Omental fat pad (tissue), 4 donors: ENCODE data around the gene LRRC28. TPM values are rescaled to one million over a fixed set of nuclear protein-coding genes. Genes with fewer than 3 reads are reported as not detected.

Source experiments
- ATAC-seq: fragments of 150-250 bp; one replicate; pipeline ENCODE4 v1.9.1; 2016; ENCODE audit warnings: mild to moderate bottlenecking, moderate library complexity; ENCODE audit not compliant: low FRiP score
- DNase-seq: peaks from one replicate; pipeline ENCODE4 v3.0.0-alpha.2; 2019; ENCODE audit warnings: low spot score
- CTCF ChIP-seq, 3 donors: fragments of 450-650 bp; IDR thresholded peaks; one replicate each; pipeline ENCODE4 v1.5.1; 2016 to 2017; ENCODE audit warnings: antibody characterized with exemption in 3 of 3, mild to moderate bottlenecking in 3 of 3, moderate library complexity in 2 of 3
- total RNA-seq, 4 donors: library from RNA; depleted of rRNA; stranded (reverse); fragments of >200 nt; gene quantifications; one replicate each; pipeline ENCODE4 v1.1.0, GENCODE V29; 2016

The LRRC28 gene
- total RNA-seq, 4 donors from 2014 or later = 27.6 to 32.3 (median 30.5) TPM

- DNase-seq (no peak), ATAC-seq (no peak)
- no peak for TF ChIP-seq CTCF (IDR thresholded peaks at IDR 0.05)
Measured at GRCh38 chr15:99421172-99421656, 169.9 kb downstream of the LRRC28 start.

- TF ChIP-seq CTCF (IDR thresholded peaks at IDR 0.05) = no peak
- DNase-seq = no peak
- no peak for ATAC-seq
Measured at GRCh38 chr15:99421758-99422157, 170.5 kb downstream of the LRRC28 start.

GRCh38 chr15:99423186-99424130 is 172.2 kb downstream of the LRRC28 start:
- DNase-seq (peak; percentile 16), ATAC-seq (no peak)
- TF ChIP-seq CTCF (IDR thresholded peaks at IDR 0.05) = no peak

GRCh38 chr15:99424131-99424571 is 172.9 kb downstream of the LRRC28 start:
- ATAC-seq (no peak), DNase-seq (peak; percentile 20)
- TF ChIP-seq CTCF (IDR thresholded peaks at IDR 0.05) = no peak

- peak; percentile 76 for ATAC-seq
- no peak for TF ChIP-seq CTCF (IDR thresholded peaks at IDR 0.05)
- peak; percentile 21 for DNase-seq
Measured at GRCh38 chr15:99424978-99425656, 173.8 kb downstream of the LRRC28 start.

GRCh38 chr15:99425657-99426301 is 174.5 kb downstream of the LRRC28 start:
- ATAC-seq (no peak), DNase-seq (peak; percentile 17)
- TF ChIP-seq CTCF (IDR thresholded peaks at IDR 0.05) = no peak
